Transverse colon (tissue), 3 donors: ENCODE measurements around the gene ITGAE.

Experiments used
- CTCF ChIP-seq, 5 experiments: fragments of 200-600 bp in 3 of 5; fragments of 450-650 bp in 2 of 5; sonication (generic) in 3 of 5; IDR thresholded peaks; 1 replicate in 2 of 5; 2 replicates in 3 of 5; pipeline ENCODE4 v1.5.1; 2016 to 2017; ENCODE audit warnings: antibody characterized with exemption in 5 of 5, inconsistent platforms in 3 of 5, mild to moderate bottlenecking in 2 of 5, moderate library complexity in 1 of 5
- EP300 ChIP-seq: sonication (generic); formaldehyde crosslinking; IDR thresholded peaks from one replicate; pipeline ENCODE4 v1.6.1; 2017; ENCODE audit warnings: antibody characterized with exemption, low read depth

- TF ChIP-seq CTCF (IDR thresholded peaks at IDR 0.05) (no peak), EP300 (no peak)
Observed at GRCh38 chr17:3727041-3727440, 73.9 kb downstream of the ITGAE start.
